ENCODE data around the gene FAM193B.

FAM193B gene

DNA sequence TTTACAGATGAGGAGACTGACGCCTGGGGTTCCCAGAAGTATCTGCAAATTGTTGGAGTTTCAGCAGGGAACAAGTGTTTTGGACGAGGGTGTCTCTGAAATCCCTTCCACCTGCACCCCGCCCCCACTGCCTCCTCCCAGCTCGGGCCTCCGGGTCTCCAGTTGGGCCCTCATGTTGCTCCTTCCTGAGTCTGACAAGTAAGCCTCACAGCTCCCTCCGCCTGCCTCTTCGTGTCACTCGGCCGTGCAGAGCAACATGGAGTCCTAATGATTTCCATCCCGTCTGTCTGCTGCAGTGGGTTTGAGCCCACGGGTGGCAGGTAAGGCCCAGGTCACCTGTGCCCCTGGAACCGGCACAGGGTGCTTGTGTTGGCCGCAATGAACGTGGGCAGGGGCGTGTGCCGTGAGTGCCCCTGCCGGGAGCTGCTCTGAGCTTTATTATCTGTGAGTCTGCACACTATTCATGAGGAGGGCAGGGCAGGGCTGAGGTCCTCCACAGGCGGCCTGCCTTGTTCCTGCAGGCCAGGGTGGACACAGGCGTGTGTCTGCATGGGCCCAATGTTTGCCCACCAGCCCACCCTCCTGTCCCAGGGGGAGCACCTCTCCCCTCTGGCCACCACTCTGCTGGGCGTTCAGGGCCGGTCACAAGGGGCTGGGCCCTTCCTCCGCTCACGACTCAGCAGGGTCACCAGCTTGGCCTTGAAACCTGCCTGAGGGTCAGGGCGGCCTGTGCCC is 50.8 kb downstream of the FAM193B start:
- H3K9ac ChIP-seq (ENCODE audit: low read depth, low read length) = no peak overlapping the region
- H3K9me3 ChIP-seq (replicated peaks; ENCODE audit: low read length) = no peaks in the 10 kb centered on the region
- H3K4me2 ChIP-seq (ENCODE audit: low read length) = no peak overlapping the region
- H3K4me3 ChIP-seq (ENCODE audit: low read length) = no peak overlapping the region
- H3K36me3 ChIP-seq (ENCODE audit: insufficient read depth, low read length) = peaks cover 5% of the 10 kb centered on the region
- H3K4me1 ChIP-seq (ENCODE audit: control insufficient read depth, insufficient read depth, low read length) = peaks cover 12% of the 10 kb centered on the region
- H3K27me3 ChIP-seq (ENCODE audit: control insufficient read depth, insufficient read depth, low read length) = no peaks in the 10 kb centered on the region

DNA sequence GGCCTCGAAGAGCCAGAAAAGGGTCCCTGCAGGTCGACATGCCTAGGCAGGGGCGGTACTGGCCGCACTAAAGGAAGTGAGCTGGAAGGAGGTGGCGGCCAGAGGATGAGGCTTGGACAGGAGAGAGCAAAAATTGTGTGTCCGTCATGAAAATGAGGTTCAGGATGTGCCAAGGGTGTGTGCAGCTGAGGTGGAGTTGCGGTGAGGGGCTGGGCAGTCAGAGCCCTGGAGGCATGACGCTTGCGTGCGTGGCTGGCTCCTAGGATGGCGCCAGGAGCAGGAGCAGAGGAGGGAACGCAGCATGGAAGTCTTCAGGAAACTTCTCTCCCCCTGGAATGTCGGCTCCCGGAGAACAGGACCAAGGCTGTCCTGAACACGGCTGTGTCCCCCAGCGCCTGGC is 51.5 kb downstream of the FAM193B start:
- Histone ChIP-seq H3K4me1 (ENCODE audit: control insufficient read depth, insufficient read depth, low read length) (peaks cover 18% of the 10 kb centered on the region), H3K9ac (ENCODE audit: low read depth, low read length) (no peak overlapping the region), H3K4me3 (ENCODE audit: low read length) (no peak overlapping the region), H3K27me3 (ENCODE audit: control insufficient read depth, insufficient read depth, low read length) (no peaks in the 10 kb centered on the region), H3K4me2 (ENCODE audit: low read length) (no peak overlapping the region), H3K9me3 (replicated peaks; ENCODE audit: low read length) (no peaks in the 10 kb centered on the region), H3K36me3 (ENCODE audit: insufficient read depth, low read length) (peaks cover 5% of the 10 kb centered on the region)

DNA sequence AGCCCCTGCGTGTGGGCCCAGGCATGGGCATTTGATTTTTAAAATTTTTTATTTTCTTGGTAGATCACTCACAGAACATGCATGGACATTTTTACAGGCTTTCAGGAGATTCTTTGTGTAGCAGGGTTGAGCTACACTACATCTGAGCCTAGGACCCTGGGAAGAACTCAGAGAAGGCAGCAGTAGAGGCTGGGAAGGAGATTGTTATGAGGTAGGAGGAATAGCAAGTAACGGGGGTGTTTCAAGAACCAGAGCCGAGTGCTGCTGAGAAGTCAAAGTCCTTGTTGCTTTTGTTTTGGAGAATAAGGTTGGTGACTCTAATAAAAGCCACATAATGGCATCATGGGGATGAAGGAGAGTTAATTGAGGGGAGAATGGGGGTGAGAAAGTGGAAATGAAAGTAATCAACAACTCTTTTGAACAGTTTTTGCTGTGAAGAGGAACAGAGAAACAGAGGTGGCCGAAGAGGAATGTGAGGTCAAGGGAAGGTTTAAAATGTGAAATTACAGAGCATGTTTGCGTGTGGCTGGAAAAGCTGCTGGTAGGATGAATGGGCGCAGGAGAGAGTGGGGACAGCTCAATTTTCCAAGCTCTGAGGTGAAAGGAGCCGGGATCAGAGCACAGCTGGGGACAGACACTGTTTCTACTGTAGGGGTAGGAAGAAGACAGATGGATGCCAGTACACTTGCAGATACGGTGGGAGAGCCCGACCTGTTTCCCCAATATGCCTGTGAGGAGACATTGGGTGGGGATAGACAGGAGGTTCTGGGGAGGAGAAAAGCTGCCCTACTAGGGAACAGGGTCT is 52.3 kb downstream of the FAM193B start:
- Histone ChIP-seq H3K4me3 (ENCODE audit: low read length) (no peak overlapping the region), H3K9ac (ENCODE audit: low read depth, low read length) (no peak overlapping the region), H3K4me2 (ENCODE audit: low read length) (no peak overlapping the region), H3K27me3 (ENCODE audit: control insufficient read depth, insufficient read depth, low read length) (no peaks in the 10 kb centered on the region), H3K36me3 (ENCODE audit: insufficient read depth, low read length) (peaks cover 5% of the 10 kb centered on the region), H3K4me1 (ENCODE audit: control insufficient read depth, insufficient read depth, low read length) (peaks cover 20% of the 10 kb centered on the region), H3K9me3 (replicated peaks; ENCODE audit: low read length) (no peaks in the 10 kb centered on the region)

DNA sequence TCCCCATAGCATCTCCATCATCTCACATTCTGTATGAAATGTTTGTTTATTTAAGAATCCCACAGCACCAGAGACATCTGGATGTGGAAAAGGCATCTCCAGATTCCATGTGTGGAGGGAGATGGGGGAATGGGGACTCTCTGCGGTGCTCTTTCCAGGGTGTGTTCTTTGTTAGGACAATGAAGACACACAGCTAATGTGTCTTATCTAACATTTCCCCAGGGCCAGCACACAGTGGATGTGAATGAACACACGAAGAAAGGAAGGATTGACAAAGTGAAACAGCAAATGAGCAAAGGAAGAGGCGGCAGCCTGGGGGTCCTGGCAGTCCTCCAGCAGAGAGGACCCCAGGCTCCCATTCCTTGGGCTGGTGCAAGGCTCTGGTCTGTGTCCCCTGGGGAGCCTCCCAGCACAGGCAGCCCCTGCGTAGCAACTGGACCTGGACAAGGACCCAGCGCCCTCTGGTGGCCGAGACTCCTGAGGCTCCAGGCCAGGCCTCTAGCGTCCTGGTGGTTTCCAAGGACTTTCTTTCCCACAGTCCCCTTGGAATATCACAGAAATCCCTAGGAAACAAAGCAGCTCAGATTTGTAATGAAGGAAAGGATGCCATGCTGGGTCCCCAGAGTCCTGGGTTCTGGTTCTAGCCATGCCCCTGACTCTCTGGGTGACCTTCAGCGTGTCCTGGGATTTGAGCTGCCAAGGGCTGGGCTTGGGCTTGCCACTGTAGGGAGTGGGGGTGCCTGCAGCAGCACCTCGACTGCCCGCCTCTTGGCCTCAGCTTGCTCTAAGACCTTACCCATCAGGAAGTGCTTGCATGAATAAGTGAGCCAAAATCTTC is 53.5 kb downstream of the FAM193B start:
- H3K4me1 ChIP-seq (ENCODE audit: control insufficient read depth, insufficient read depth, low read length) = peaks cover 24% of the 10 kb centered on the region
- no peak overlapping the region for H3K4me3 ChIP-seq (ENCODE audit: low read length)
- H3K9ac ChIP-seq (ENCODE audit: low read depth, low read length) = peak overlapping the region; percentile 14
- peak overlapping the region; percentile 39 for H3K4me2 ChIP-seq (ENCODE audit: low read length)
- H3K36me3 ChIP-seq (ENCODE audit: insufficient read depth, low read length) = peaks cover 11% of the 10 kb centered on the region
- H3K27me3 ChIP-seq (ENCODE audit: control insufficient read depth, insufficient read depth, low read length) = no peaks in the 10 kb centered on the region
- H3K9me3 ChIP-seq (replicated peaks; ENCODE audit: low read length) = no peaks in the 10 kb centered on the region

DNA sequence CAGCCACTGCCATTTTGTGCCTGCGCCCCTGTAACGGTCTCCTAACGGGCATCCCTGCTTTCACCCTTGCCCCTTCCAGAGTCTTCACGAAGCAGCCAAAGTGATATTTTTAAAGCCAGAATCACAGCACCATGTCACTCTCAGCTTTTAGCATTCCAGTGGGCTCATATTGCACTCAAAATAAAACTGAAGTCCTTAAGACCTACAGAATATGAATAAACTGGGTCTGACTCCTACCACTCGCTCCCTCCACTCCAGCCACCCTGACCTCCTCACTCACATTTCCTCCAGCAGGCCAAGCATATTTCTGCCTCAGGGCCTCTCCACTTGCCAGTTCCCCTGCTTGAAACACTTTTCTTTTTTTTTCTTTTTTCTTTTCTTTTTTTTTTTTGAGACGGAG is 54.5 kb downstream of the FAM193B start:
- H3K4me1 ChIP-seq (ENCODE audit: control insufficient read depth, insufficient read depth, low read length) = peaks cover 35% of the 10 kb centered on the region
- H3K9ac ChIP-seq (ENCODE audit: low read depth, low read length) = no peak overlapping the region
- H3K4me2 ChIP-seq (ENCODE audit: low read length) = no peak overlapping the region
- no peaks in the 10 kb centered on the region for H3K27me3 ChIP-seq (ENCODE audit: control insufficient read depth, insufficient read depth, low read length)
- no peak overlapping the region for H3K4me3 ChIP-seq (ENCODE audit: low read length)
- peaks cover 19% of the 10 kb centered on the region for H3K36me3 ChIP-seq (ENCODE audit: insufficient read depth, low read length)
- H3K9me3 ChIP-seq (replicated peaks; ENCODE audit: low read length) = no peaks in the 10 kb centered on the region

DNA sequence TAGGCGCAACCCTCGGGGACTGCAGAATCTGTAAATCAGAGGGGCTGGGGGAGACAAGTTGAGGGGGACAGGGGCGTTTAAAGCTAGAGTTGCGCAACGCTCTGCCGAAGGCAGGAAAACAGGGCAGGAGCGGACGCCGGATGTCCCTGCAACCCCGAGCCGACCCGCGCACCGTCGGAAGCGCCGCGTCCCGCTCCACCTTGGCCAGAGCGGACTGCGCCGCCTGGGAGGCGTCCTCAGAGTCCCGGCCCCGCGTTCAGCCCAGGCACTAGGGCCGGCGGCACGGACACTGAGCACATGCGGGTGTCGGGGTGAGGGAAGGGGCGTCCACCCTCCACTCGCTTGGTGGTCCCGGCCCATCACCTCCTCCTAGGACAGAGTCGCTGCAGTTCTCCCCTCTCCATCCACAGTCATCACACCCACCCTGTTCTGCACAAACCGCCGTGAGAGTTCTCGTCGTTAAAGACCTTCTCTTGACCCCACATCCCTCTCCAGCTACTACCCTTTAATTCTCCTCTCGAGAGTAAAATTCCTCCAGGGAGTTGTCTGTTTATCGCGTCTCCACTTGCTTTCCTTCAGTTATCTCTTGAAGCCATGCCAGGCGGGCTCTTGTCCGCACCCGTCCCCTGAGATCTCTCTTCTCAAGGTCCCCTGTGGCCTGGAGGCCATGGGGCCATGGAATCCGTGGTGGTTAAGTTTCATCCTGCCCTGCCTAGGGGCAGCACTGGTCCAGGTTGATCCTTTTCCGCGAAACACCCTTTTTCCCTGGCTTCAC is 56.2 kb downstream of the FAM193B start:
- Histone ChIP-seq H3K4me2 (ENCODE audit: low read length) (peak overlapping the region; percentile 77), H3K36me3 (ENCODE audit: insufficient read depth, low read length) (peaks cover 29% of the 10 kb centered on the region), H3K9ac (ENCODE audit: low read depth, low read length) (peak overlapping the region; percentile 35), H3K27me3 (ENCODE audit: control insufficient read depth, insufficient read depth, low read length) (no peaks in the 10 kb centered on the region), H3K9me3 (replicated peaks; ENCODE audit: low read length) (no peaks in the 10 kb centered on the region), H3K4me3 (ENCODE audit: low read length) (peak overlapping the region; percentile 93), H3K4me1 (ENCODE audit: control insufficient read depth, insufficient read depth, low read length) (peaks cover 52% of the 10 kb centered on the region)

DNA sequence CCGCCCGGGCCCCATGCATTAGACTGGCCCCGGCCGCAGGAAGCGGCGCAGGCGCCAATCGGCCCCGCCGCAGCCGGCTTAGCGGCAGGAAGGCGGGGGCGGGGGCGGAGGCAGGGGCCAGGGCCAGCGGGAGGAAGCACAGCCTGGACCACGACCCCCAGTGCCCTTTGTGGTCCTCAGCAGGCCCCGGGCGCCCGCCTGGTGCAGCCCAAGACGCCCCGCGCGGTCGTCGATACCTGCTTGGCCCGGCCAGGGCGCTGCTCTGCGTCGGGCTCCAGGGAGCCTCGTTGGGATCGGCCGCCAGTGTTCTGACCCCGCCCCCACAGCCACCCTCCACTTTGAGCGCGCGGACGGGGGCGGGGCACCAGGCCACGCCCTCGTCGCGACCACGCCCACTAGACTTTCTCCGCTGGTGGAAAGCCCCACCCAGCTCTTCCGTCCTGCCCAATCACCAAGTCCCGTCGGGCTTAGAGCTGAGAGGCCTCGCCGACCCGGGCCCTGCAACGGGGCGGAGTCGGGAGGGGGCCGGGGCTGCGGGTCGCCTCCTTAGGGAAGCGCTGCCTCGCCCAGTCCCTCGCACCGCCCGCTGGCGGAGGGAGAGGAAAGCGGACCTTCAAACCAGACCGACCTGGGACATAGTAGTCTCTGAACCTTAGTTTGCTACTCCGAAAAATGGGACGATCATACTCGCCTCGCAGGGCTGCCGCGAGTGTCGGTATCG is 56.9 kb downstream of the FAM193B start, which contains the start of gene PDLIM7:
Gene PDLIM7 (minus strand): TSS at position 313 of the 721 bp plus-strand sequence. CDS start 1,092 bp downstream, outside the sequence.
- peaks cover 59% of the 10 kb centered on the region for H3K4me1 ChIP-seq (ENCODE audit: control insufficient read depth, insufficient read depth, low read length)
- peak within 1 kb of the TSS; percentile 85 for H3K4me2 ChIP-seq (ENCODE audit: low read length)
- H3K36me3 ChIP-seq (ENCODE audit: insufficient read depth, low read length) = peaks cover 31% of the 10 kb centered on the region
- no peaks in the 10 kb centered on the region for H3K9me3 ChIP-seq (replicated peaks; ENCODE audit: low read length)
- peak within 1 kb of the TSS; percentile 99 for H3K9ac ChIP-seq (ENCODE audit: low read depth, low read length)
- H3K4me3 ChIP-seq (ENCODE audit: low read length) = peak within 1 kb of the TSS; percentile 93
- no peaks in the 10 kb centered on the region for H3K27me3 ChIP-seq (ENCODE audit: control insufficient read depth, insufficient read depth, low read length)

DNA sequence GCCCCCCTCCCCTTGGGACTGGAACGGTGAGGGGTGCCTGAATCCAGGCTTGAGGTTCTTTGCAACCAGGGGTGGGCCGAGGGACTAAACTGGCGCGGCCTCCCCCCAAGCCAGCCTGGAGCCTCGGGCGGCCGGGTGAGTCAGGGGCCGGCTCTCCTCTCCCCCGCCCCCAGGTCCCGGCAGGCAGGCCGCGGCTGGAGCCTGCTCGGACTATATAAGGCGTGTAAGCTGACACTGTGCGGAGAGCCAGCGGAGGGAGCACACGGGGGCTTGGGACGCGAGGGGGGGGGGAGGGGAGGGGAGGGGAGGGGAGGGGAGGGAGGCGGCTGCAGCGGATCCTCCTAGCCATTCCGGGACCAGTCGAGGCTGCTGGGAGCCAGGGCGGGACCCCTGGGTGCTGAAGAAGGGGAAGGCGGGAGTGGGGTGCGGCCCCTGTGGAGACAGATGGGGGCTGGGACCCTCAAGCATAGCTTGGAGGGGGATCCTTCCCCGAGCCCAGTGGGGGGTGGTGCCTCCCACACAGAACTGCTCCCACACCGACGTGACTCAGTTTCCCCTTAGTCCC is 57.6 kb downstream of the FAM193B start:
- Histone ChIP-seq H3K27me3 (ENCODE audit: control insufficient read depth, insufficient read depth, low read length) (no peaks in the 10 kb centered on the region), H3K4me1 (ENCODE audit: control insufficient read depth, insufficient read depth, low read length) (peaks cover 64% of the 10 kb centered on the region), H3K9ac (ENCODE audit: low read depth, low read length) (peak overlapping the region; percentile 99), H3K4me2 (ENCODE audit: low read length) (peak overlapping the region; percentile 85), H3K9me3 (replicated peaks; ENCODE audit: low read length) (no peaks in the 10 kb centered on the region), H3K36me3 (ENCODE audit: insufficient read depth, low read length) (peaks cover 37% of the 10 kb centered on the region), H3K4me3 (ENCODE audit: low read length) (peak overlapping the region; percentile 93)

DNA sequence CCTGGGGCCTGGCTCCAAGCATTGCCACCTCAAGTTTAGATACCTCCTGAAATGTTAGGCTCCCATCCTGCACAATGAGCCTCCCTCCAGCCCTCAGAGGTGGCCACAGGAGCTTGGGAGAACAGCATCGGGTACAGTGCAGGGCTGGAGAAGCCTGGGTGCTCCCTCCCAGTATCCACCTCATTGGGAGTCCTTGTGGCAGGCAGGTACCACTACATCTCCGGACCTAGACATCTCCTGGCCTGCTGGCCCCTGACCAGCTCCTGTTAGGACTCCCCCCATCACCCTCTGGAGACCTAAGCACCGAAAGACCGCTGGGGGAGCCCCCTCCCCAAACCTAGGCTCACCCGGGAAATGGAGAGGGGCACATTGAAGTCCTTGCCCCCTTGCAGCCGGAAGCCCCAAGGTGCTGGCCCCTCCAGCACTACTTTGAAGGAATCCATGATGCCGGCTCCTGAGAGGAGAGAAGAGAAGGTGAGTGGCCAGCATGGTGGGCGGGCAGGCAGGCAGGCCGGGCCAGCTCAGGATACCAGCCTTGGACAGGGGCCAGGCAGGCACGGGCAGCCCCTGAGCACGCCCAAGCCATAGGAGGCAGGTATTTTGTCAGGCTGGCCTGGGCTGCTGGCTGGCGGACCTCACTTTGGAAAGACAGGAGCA is 58.2 kb downstream of the FAM193B start:
- H3K9ac ChIP-seq (ENCODE audit: low read depth, low read length) = peak overlapping the region; percentile 99
- H3K9me3 ChIP-seq (replicated peaks; ENCODE audit: low read length) = no peaks in the 10 kb centered on the region
- peaks cover 67% of the 10 kb centered on the region for H3K4me1 ChIP-seq (ENCODE audit: control insufficient read depth, insufficient read depth, low read length)

More for the DNA sequence above, 58.2 kb downstream of the FAM193B start:
- Histone ChIP-seq H3K36me3 (ENCODE audit: insufficient read depth, low read length) (peaks cover 42% of the 10 kb centered on the region), H3K4me2 (ENCODE audit: low read length) (peak overlapping the region; percentile 78), H3K4me3 (ENCODE audit: low read length) (peak overlapping the region; percentile 93), H3K27me3 (ENCODE audit: control insufficient read depth, insufficient read depth, low read length) (no peaks in the 10 kb centered on the region)
